Muscle layer of duodenum (tissue), 2 donors: ENCODE measurements around the gene SLC1A2.

Source experiments
- H3K27ac ChIP-seq: one replicate; pipeline ENCODE4 v1.7.0; 2013; ENCODE audit warnings: mild to moderate bottlenecking, low read length
- H3K27me3 ChIP-seq: one replicate; pipeline ENCODE4 v1.7.0; 2013; ENCODE audit warnings: low read depth, mild to moderate bottlenecking, control low read depth, low read length
- H3K36me3 ChIP-seq, 2 donors: one replicate each; pipeline ENCODE4 v1.7.0; 2013; ENCODE audit warnings: low read length in 2 of 2, control low read depth in 1 of 2, mild to moderate bottlenecking in 1 of 2; ENCODE audit not compliant: insufficient read depth in 2 of 2, control insufficient read depth in 1 of 2
- H3K4me1 ChIP-seq, 2 donors: one replicate each; pipeline ENCODE4 v1.7.0; 2013; ENCODE audit warnings: low read length in 2 of 2, mild to moderate bottlenecking in 2 of 2, control low read depth in 1 of 2, moderate library complexity in 1 of 2; ENCODE audit not compliant: insufficient read depth in 2 of 2, control insufficient read depth in 1 of 2
- H3K4me3 ChIP-seq, 2 donors: one replicate each; pipeline ENCODE4 v1.7.0; 2013; ENCODE audit warnings: low read length in 2 of 2, low read depth in 1 of 2, mild to moderate bottlenecking in 1 of 2
- H3K9me3 ChIP-seq, 2 donors: one replicate each; pipeline ENCODE4 v1.7.0; 2013; ENCODE audit warnings: low read length in 2 of 2, control low read depth in 1 of 2, mild to moderate bottlenecking in 1 of 2; ENCODE audit not compliant: control insufficient read depth in 1 of 2
- donor health status: healthy.

Gene SLC1A2

DNA sequence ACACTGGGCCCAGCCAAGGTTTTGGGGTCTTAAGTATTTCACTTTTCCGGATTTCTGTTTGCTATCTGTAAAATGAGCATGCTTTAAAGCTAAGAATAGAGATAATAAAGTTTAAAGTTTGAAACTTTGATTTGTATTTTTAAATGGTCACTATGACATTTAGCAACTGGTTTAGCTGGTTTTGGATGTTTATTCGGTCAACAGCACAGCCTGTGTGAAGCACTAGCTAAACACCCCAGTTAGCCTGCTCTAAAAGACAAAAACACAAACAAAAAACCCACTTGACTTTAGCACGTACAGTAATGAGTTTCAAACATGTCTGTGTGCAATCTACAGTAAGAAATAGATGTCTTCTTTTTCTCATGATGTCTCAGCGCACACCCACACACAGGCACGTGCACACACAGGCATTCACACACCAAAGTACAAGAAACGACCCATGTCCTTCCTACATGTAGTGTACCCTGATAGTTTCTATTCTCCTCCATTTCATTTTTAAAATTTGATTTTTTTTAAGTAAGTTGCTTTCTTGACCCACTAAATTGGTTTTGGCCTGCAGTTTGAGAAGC, 29.4 kb downstream of the SLC1A2 start:
- Histone ChIP-seq H3K36me3 (no peaks in the 10 kb centered on the region), H3K27ac (no peak overlapping the region), H3K4me3 (no peak overlapping the region), H3K27me3 (no peaks in the 10 kb centered on the region), H3K9me3 (no peaks in the 10 kb centered on the region), H3K4me1 (peaks cover 8 to 9% of the 10 kb centered on the region in 2 donors)

DNA sequence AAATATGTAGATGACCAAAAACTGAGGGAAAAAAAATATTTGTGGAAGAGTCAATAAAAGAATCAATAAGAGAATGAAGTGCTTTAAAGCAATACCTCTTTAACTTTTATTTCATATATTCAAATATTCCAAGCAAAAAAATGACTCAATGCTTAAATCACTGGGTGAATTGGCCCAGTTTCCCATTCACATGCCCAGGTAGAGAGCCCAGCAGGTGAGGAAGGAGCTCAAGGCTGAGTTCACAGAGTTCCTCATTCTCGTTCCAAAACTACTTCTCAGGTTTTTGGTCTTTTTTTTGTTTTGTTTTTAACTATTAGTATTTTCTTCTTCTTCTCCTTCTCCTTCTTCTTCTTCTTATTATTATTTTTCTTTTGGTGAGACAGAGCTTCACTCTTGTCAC, 30.2 kb downstream of the SLC1A2 start:
- no peaks in the 10 kb centered on the region for H3K36me3 ChIP-seq
- no peak overlapping the region for H3K4me3 ChIP-seq
- H3K27me3 ChIP-seq = no peaks in the 10 kb centered on the region
- H3K4me1 ChIP-seq = peaks cover 8 to 9% of the 10 kb centered on the region in 2 donors
- H3K27ac ChIP-seq = no peak overlapping the region
- no peaks in the 10 kb centered on the region for H3K9me3 ChIP-seq

DNA sequence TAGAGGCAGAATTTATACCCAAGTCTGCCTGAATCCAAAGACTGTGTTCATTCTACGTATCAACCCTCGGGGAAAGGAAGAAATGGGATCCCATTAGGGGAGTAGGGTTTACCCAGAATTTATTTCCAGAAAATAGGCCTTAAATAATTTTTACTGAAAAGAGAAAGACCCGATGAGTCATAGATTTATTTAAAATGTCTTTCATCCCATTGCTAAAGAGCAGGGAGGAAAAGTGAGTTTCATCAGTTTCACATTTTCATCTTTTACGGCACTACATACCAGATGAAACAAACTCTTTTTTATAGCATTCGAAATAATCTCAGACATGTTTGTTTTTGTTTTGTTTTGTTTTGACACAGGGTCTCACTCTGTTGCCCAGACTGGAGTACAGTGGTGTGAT, 31.3 kb downstream of the SLC1A2 start:
- H3K9me3 ChIP-seq = no peaks in the 10 kb centered on the region
- no peak overlapping the region for H3K27ac ChIP-seq
- H3K4me3 ChIP-seq = no peak overlapping the region
- no peaks in the 10 kb centered on the region for H3K36me3 ChIP-seq
- peaks cover 8 to 9% of the 10 kb centered on the region in 2 donors for H3K4me1 ChIP-seq
- H3K27me3 ChIP-seq = no peaks in the 10 kb centered on the region

DNA sequence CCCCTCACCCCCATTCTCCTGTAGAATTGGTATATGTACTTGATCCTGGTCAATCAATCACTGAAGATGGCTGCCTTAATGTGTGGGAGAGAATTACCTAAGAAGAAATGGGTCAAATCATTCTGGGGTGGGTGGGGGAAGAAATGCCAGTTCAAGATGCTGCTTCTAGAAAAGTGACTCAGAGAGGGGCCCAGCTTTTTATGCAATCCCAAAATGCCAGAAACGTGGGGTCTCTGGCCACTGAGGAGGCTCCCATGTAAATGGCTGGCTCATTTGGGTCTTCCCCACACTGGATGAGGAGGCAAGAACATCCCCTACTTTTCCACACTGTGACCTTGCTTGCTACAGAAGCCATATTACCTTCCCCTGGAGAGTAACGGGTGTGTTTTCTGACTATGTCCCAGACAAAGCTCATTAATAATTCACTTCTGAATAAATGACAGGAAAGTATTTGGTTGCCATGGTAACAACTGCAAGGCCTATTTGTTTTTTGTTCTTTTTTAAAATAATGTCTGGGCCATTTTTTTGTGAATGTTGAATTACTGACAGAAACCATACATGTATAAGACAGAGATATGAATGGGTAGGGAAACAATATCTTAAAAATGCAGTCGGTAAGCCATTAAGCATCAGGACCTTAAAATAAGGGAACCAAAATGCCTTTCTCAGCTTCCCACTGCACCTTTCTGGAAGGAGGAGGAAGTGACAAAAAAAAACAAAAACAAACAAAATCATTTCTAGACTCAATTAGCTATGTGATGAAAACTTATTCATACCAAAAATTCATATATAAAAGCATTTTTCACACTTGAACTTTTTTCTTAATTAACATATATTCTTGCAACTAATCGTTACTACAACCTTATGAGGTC, 32.0 kb downstream of the SLC1A2 start:
- H3K27ac ChIP-seq = no peak overlapping the region
- no peak overlapping the region for H3K4me3 ChIP-seq
- H3K9me3 ChIP-seq = no peaks in the 10 kb centered on the region
- H3K27me3 ChIP-seq = no peaks in the 10 kb centered on the region
- no peaks in the 10 kb centered on the region for H3K36me3 ChIP-seq
- H3K4me1 ChIP-seq = peaks cover 8 to 9% of the 10 kb centered on the region in 2 donors

DNA sequence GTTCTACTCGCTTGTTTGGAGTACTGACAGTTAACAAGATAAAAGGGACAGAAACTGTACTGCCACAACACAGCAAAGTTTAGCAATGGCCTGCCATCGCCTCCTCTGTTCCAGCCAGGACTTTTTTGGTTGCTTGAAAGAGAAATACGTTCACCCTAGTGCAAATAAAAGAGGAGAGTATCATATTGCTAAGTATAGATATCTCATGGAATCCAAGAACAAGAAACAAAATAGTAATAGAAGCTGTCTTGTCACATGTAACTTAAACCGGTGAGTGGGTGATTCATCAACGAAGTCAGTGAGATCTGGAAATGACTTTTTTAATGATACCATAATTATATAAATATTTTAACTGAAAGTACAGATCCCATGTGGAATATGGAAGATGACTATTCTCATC, 35.4 kb downstream of the SLC1A2 start:
- H3K27ac ChIP-seq = no peak overlapping the region
- no peaks in the 10 kb centered on the region for H3K9me3 ChIP-seq
- H3K4me3 ChIP-seq = no peak overlapping the region
- no peaks in the 10 kb centered on the region for H3K4me1 ChIP-seq
- H3K36me3 ChIP-seq = no peaks in the 10 kb centered on the region
- no peaks in the 10 kb centered on the region for H3K27me3 ChIP-seq

DNA sequence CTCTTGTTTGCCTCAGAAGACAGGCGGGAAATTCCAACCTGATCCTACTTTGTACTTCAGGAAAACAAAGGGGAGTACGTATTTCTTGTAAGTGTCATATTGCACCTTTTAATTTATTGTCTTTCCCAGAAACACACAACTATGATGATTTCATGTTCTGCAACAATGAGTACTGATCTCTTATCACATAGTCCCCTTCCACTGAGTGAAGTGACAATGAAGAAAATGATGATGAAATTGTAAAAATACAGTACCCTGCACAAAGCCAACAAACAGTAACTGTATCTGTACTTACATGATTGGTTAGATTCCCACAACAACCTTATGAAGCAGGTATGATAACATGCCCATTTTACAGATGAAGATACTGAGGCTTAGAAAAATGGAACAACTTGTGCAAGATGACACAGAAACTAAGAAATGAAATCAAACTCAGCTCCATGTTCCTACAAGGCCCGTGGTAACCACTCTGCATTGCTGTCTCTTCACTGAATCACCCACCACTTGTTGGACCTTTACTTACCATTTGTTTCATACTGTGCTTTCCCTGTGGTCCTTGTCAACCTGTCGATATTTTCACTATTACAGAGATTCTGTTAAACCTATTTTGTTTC, 37.5 kb downstream of the SLC1A2 start:
- no peak overlapping the region for H3K4me3 ChIP-seq
- no peaks in the 10 kb centered on the region for H3K36me3 ChIP-seq
- H3K27me3 ChIP-seq = no peaks in the 10 kb centered on the region
- H3K9me3 ChIP-seq = no peaks in the 10 kb centered on the region
- H3K4me1 ChIP-seq = no peaks in the 10 kb centered on the region
- no peak overlapping the region for H3K27ac ChIP-seq

DNA sequence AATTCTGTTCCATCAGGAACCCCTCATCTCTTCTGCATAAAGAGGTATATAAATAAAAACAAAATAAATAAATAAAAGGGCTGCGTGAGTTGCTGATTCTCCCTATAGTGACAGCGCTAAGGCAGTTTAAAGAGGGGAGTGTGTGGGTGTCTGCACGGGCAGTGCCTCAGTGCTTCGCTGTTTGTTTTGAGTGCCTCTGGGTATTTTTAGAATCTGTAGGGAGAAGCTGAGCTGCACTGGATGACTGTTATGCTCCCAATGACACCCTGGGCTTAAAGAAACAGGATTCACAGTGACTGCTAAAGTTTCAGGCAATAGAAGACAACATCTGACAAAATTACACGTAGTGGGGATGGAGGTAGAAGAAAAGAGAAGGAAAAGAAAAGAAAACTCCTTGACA, 38.8 kb downstream of the SLC1A2 start:
- no peak overlapping the region for H3K4me3 ChIP-seq

DNA sequence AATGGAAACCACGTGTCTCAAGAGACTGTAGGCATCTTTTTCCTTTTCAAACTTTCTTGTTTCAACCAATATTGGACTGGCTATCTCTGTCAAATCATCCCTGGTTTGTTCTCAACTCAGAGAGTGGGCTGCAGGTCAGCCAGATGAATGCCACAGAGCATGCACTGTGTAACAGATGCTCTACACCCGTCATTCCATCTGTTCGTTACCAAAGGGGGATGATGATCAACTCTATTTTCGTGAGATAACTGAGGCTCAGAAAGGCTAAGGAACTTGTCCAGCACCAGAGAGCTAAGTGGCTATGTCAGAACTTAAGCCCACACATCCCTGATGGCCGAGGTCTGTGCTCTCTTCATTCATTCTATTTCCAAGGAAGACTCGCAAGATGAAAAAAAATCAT, 42.1 kb downstream of the SLC1A2 start:
- no peaks in the 10 kb centered on the region for H3K36me3 ChIP-seq
- H3K4me1 ChIP-seq = no peaks in the 10 kb centered on the region
- H3K4me3 ChIP-seq = no peak overlapping the region
- H3K9me3 ChIP-seq = no peaks in the 10 kb centered on the region
- H3K27ac ChIP-seq = no peak overlapping the region
- H3K27me3 ChIP-seq = no peaks in the 10 kb centered on the region

More for the DNA sequence above, 38.8 kb downstream of the SLC1A2 start:
- H3K27ac ChIP-seq = no peak overlapping the region
- H3K9me3 ChIP-seq = no peaks in the 10 kb centered on the region
- H3K27me3 ChIP-seq = no peaks in the 10 kb centered on the region
- H3K36me3 ChIP-seq = no peaks in the 10 kb centered on the region
- H3K4me1 ChIP-seq = no peaks in the 10 kb centered on the region

DNA sequence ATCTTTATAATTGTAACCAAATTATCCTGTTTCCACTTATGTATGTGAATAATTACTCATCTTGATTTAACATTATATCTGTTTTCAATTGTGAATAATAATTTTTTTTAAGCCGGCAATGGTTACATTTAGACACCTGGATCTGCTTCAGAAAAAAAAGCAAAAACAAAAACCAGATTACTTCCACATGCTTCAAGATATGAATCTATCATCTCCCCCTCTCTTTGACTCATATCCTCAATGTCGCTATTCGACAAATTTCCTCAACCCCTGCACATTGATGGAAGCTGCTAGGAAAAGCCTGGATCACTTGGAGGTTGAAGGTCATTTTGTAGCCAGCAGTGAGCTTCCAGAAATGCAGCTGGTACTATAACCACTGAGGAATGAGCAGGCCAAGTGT, 42.7 kb downstream of the SLC1A2 start:
- H3K27me3 ChIP-seq = no peaks in the 10 kb centered on the region
- no peak overlapping the region for H3K27ac ChIP-seq
- no peaks in the 10 kb centered on the region for H3K4me1 ChIP-seq
- H3K4me3 ChIP-seq = no peak overlapping the region
- H3K9me3 ChIP-seq = no peaks in the 10 kb centered on the region
- H3K36me3 ChIP-seq = no peaks in the 10 kb centered on the region

DNA sequence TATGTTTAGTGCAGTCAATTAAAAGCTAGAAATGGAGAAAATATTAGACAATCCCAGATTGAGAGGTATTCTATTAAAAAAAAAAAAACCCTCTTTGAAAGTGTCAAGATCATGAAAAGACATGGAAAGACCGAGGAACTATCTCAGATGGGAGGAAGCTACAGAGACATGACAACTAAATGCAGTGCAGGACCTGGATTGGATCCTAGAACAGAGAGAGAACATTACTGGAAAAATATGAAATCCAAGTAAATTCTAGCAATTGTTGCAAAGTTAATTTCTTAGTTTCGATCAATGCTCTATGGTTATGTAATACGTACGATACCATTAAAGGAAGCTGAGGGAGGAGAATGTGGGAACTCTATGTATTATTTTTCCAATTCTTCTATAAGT, 43.2 kb downstream of the SLC1A2 start:
- H3K27ac ChIP-seq = no peak overlapping the region
- H3K9me3 ChIP-seq = no peaks in the 10 kb centered on the region
- H3K36me3 ChIP-seq = no peaks in the 10 kb centered on the region
- H3K4me3 ChIP-seq = no peak overlapping the region
- no peaks in the 10 kb centered on the region for H3K27me3 ChIP-seq
- no peaks in the 10 kb centered on the region for H3K4me1 ChIP-seq

DNA sequence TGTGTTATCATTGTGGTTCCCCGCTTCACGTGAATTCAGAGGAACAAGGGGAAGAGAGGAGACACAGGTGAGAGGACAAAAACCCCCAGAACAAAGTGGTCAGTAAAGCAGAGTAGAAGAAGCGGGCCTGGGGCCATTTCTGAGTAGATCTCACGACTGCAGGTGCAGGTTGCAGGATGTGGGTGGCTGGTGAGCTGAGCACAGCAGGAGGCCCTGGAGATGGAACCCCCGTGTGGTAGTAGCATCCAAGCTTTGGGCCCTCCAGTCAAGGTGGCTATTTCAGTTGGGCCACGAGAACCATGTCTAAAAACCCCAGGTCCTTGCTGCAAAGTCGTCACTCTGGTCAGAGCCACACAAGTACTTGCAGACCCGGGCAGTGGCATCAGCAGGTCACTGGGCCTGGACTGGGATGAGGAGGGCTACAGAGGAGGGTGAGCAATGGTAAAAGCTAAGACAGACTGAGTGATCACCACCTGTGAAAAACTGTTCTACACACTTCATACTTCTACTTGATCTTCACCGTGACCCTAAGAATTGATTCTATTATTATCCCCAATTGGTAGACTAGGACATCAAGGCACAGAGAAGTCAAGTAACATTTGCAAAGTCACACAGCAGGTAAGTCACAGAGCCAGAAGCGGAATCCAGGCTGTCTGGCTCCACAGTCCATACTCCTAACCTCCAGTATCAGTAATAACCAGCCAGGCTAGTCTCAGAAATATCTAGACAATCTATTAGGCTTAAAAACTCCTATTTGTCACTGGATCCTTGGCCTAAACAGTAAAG, 43.8 kb downstream of the SLC1A2 start:
- no peaks in the 10 kb centered on the region for H3K27me3 ChIP-seq
- no peak overlapping the region for H3K27ac ChIP-seq
- H3K4me1 ChIP-seq = no peaks in the 10 kb centered on the region
- no peak overlapping the region for H3K4me3 ChIP-seq
- H3K9me3 ChIP-seq = no peaks in the 10 kb centered on the region
- H3K36me3 ChIP-seq = no peaks in the 10 kb centered on the region
